SK-N-MC (cell line): ENCODE measurements around the gene SIM1.

Experiments used
- EZH2 ChIP-seq: fragments of 200-600 bp; sonication (generic); IDR thresholded peaks from one replicate; pipeline ENCODE4 v1.6.1; 2017; ENCODE audit warnings: antibody characterized with exemption
- FOXP2 ChIP-seq: optimal IDR thresholded peaks from 2 replicates; pipeline ENCODE3; 2011; ENCODE audit warnings: mild to moderate bottlenecking, moderate library complexity; ENCODE audit not compliant: insufficient read depth; ENCODE audit errors: extremely low read length, control extremely low read depth
- POLR2AphosphoS5 ChIP-seq: IDR thresholded peaks from 2 replicates; pipeline ENCODE4 v1.6.1; 2012; ENCODE audit warnings: mild to moderate bottlenecking, low read depth, low read length, borderline replicate concordance

GRCh38 chr6:100461917-100462705 is 2.6 kb downstream of the SIM1 start:
- TF ChIP-seq POLR2AphosphoS5 (no peak), EZH2 (no peak), FOXP2 (no peak)
